ENCODE data around the gene VWA3B. TPM values are rescaled to one million over a fixed set of nuclear protein-coding genes. Genes with fewer than 3 reads are reported as not detected.
"Not testable (repeated sequence)": the region's sequence is repeated elsewhere in the genome, so short reads cannot be mapped to it uniquely, and the experiment has no call there.

VWA3B gene
- polyA plus RNA-seq, 2 of the 4 experiments (the other 2 are of a cell fraction): not detected

DNA sequence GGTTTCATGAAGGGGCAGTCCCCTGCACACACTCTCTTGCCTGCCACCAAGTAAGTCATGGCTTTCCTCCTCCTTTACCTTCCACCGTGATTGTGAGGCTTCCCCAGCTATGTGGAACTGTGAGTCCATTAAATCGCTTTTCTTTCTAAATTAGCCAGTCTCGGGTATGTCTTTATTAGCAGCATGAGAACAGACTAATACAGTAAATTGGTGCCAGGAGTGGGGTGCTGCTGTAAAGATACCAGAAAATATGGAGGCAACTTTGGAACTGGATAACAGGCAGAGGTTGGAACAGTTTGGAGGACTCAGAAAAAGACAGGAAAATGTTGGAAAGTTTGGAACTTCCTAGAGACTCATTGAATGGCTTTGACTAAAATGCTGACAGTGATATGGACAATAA lies 233.2 kb downstream of the VWA3B start:
- FAIRE-seq; H3K4me2 ChIP-seq; H3K4me3 ChIP-seq; DNase-seq (ENCODE audit: low read depth in 1 of 2, low spot score in 1 of 2); CTCF ChIA-PET; POLR2A ChIA-PET; ATAC-seq; H3K27ac ChIP-seq; H3K4me1 ChIP-seq: not testable (repeated sequence)
- peaks cover 37% of the 10 kb centered on the region for H3K9me3 ChIP-seq
- 42% methylated on average over 3 of the region's 3 CpGs for WGBS (ENCODE audit: missing lambda C conversion rate)

DNA sequence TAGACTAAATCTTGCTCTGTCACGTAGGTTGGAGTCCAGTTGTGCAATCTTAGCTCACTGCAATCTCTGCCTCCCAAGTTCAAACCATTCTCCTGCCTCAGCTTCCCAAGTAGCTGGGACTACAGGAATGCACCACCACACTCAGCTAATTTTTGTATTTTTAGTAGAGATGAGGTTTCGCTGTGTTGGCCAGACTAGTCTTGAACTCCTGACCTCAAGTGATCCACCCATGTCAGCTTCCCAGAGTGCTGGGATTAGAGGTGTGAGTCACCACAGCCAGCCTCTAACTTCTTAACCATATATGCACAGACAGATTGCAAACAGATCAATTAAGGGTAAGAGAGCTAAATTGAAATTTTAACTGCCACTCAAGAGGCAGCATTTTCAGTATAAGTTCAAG lies 237.2 kb downstream of the VWA3B start:
- peaks cover 37% of the 10 kb centered on the region for H3K9me3 ChIP-seq
- 31% methylated on average over 2 of the region's 2 CpGs for WGBS (ENCODE audit: missing lambda C conversion rate)
- FAIRE-seq (no peak), ATAC-seq (no peak), DNase-seq (ENCODE audit: low read depth in 1 of 2, low spot score in 1 of 2) (no peak)
- POLR2A ChIA-PET: no interaction called here
- H3K27ac ChIP-seq: no peak overlapping the region
- no peak overlapping the region for H3K4me2 ChIP-seq
- CTCF ChIA-PET: interaction anchor here (1.2 kb wide), 1 partner anchor 61 kb away, joined by 3 read pairs; no protein-coding TSS in a partner anchor
- TF ChIP-seq GATA3 (IDR thresholded peaks at IDR 0.05; ENCODE audit: borderline replicate concordance) (no peak), HEYL (CRISPR knock-in tag; IDR thresholded peaks at IDR 0.05) (no peak), EP300 (IDR thresholded peaks at IDR 0.05) (no peak), BHLHE40 (IDR thresholded peaks at IDR 0.05; ENCODE audit: low read depth, low read length) (no peak)
- TF ChIP-seq, protein P1, sequence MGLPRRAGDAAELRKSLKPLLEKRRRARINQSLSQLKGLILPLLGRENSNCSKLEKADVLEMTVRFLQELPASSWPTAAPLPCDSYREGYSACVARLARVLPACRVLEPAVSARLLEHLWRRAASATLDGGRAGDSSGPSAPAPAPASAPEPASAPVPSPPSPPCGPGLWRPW (IDR thresholded peaks at IDR 0.05): no peak
- TF ChIP-seq, protein P2, sequence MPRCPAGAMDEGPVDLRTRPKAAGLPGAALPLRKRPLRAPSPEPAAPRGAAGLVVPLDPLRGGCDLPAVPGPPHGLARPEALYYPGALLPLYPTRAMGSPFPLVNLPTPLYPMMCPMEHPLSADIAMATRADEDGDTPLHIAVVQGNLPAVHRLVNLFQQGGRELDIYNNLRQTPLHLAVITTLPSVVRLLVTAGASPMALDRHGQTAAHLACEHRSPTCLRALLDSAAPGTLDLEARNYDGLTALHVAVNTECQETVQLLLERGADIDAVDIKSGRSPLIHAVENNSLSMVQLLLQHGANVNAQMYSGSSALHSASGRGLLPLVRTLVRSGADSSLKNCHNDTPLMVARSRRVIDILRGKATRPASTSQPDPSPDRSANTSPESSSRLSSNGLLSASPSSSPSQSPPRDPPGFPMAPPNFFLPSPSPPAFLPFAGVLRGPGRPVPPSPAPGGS (IDR thresholded peaks at IDR 0.05): no peak
- H3K4me3 ChIP-seq: no peak overlapping the region
- H3K4me1 ChIP-seq: no peaks in the 10 kb centered on the region

DNA sequence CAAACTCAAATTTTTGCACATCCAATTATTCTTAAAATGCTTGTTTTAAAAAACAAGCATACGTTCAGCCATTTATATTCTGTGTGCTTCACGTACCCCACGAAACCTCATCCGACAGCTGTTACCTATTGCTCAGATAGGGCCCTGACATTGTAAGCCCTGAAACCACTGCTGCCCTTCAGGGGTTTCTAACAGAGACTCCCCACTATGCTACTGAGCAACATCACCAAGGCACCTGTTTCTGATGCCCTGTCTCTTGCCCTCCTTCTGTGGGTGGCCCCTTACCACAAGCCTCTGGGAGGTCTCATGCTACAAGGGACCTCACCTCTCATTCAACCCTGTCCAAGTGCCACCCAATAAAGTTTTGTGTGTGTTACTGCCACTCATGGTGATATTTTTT lies 240.8 kb downstream of the VWA3B start:
- Histone ChIP-seq H3K4me1 (no peaks in the 10 kb centered on the region), H3K9me3 (peaks cover 9% of the 10 kb centered on the region; the same call in 1 of the 3 replicates), H3K4me2 (no peak overlapping the region), H3K27ac (no peak overlapping the region), H3K4me3 (no peak overlapping the region)
- ATAC-seq: no peak
- ChIA-PET CTCF (interaction anchor here (0.6 kb wide), 1 partner anchor 475 kb away, joined by 3 read pairs; no protein-coding TSS in a partner anchor), POLR2A (no interaction called here)
- TF ChIP-seq, protein P3, sequence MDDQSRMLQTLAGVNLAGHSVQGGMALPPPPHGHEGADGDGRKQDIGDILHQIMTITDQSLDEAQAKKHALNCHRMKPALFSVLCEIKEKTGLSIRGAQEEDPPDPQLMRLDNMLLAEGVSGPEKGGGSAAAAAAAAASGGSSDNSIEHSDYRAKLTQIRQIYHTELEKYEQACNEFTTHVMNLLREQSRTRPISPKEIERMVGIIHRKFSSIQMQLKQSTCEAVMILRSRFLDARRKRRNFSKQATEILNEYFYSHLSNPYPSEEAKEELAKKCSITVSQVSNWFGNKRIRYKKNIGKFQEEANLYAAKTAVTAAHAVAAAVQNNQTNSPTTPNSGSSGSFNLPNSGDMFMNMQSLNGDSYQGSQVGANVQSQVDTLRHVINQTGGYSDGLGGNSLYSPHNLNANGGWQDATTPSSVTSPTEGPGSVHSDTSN (IDR thresholded peaks at IDR 0.05): no peak
- TF ChIP-seq, protein P4, sequence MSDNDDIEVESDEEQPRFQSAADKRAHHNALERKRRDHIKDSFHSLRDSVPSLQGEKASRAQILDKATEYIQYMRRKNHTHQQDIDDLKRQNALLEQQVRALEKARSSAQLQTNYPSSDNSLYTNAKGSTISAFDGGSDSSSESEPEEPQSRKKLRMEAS (IDR thresholded peaks at IDR 0.05): no peak
- TF ChIP-seq, protein P5, sequence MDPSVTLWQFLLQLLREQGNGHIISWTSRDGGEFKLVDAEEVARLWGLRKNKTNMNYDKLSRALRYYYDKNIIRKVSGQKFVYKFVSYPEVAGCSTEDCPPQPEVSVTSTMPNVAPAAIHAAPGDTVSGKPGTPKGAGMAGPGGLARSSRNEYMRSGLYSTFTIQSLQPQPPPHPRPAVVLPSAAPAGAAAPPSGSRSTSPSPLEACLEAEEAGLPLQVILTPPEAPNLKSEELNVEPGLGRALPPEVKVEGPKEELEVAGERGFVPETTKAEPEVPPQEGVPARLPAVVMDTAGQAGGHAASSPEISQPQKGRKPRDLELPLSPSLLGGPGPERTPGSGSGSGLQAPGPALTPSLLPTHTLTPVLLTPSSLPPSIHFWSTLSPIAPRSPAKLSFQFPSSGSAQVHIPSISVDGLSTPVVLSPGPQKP (IDR thresholded peaks at IDR 0.05; ENCODE audit: low read depth, low read length): no peak
- TF ChIP-seq POLR2AphosphoS2 (conservative IDR thresholded peaks at IDR 0.05; ENCODE audit: low read length): no peak
- TF ChIP-seq HOXA7 (CRISPR knock-in tag; IDR thresholded peaks at IDR 0.05): no peak
- no peak for TF ChIP-seq ZSCAN20 (CRISPR knock-in tag; IDR thresholded peaks at IDR 0.05)
- no peak for TF ChIP-seq HOXB5 (CRISPR knock-in tag; IDR thresholded peaks at IDR 0.05)
- no peak for TF ChIP-seq PHF8 (IDR thresholded peaks at IDR 0.05; ENCODE audit: borderline replicate concordance, low read depth)
- TF ChIP-seq CBX8 (IDR thresholded peaks at IDR 0.05): no peak
- no peak for TF ChIP-seq SREBF2 (IDR thresholded peaks at IDR 0.05)
- TF ChIP-seq MAZ (IDR thresholded peaks at IDR 0.05; ENCODE audit: borderline replicate concordance, low read depth, low read length): no peak
- TF ChIP-seq CBX2 (IDR thresholded peaks at IDR 0.05; ENCODE audit: borderline replicate concordance, low read depth): no peak
- TF ChIP-seq CEBPB (IDR thresholded peaks at IDR 0.05): no peak
- TF ChIP-seq, protein P6, sequence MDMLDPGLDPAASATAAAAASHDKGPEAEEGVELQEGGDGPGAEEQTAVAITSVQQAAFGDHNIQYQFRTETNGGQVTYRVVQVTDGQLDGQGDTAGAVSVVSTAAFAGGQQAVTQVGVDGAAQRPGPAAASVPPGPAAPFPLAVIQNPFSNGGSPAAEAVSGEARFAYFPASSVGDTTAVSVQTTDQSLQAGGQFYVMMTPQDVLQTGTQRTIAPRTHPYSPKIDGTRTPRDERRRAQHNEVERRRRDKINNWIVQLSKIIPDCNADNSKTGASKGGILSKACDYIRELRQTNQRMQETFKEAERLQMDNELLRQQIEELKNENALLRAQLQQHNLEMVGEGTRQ (IDR thresholded peaks at IDR 0.05): no peak
- TF ChIP-seq SMC3 (IDR thresholded peaks at IDR 0.05): no peak
- no peak for TF ChIP-seq ZFP36 (IDR thresholded peaks at IDR 0.05; ENCODE audit: borderline replicate concordance, partially characterized antibody)
- TF ChIP-seq RAD21 (conservative IDR thresholded peaks at IDR 0.05 in 1 of 2, IDR thresholded peaks at IDR 0.05 in 1 of 2): no peak
- no peak for TF ChIP-seq HEYL (CRISPR knock-in tag; IDR thresholded peaks at IDR 0.05)
- no peak for FAIRE-seq
- 90% methylated on average over 4 of the region's 4 CpGs for WGBS (ENCODE audit: missing lambda C conversion rate)
- no peak for DNase-seq (ENCODE audit: low read depth in 1 of 2, low spot score in 1 of 2)
